Measurements from ENCODE around the gene BOLA1.

BOLA1 gene

DNA sequence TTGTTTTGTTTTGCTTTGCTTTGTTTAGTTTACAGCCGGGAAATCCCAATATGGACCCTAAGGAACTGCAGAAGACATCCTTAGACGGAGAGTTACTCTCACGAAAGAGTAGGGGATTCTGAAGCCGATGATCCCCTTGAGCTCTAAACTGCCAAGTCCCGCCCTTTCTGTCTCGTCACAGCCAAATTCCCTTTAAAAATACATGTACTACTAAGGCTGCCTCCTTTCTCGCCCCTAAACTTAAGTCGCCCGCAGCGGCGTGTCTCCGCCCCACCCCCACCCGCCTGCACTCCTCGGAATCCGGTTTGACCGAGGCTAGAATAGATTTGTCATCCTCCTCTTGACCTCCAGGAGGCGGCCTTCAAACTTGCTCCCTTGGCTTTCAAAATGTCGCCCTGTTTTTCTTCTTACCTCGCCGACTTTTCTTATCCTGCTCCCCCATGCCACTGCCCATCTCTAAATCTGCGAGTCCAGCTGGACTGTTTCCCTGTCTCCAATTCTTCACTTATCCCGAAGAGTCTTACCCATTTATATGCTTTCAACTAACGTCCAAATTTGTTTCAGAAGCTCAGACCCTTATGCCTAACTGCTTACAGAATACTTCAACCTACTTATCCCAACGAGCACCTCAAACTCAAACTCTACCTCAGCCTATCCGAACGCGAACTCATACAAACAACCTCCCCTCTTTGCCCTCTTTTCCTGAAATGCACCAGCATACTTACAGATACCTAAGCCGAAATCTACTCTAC, 10.9 kb upstream of the BOLA1 start (continued):
- no peak for TF ChIP-seq SETDB1 (IDR thresholded peaks at IDR 0.05; ENCODE audit: insufficient read length, low read length)
- TF ChIP-seq, protein P1, sequence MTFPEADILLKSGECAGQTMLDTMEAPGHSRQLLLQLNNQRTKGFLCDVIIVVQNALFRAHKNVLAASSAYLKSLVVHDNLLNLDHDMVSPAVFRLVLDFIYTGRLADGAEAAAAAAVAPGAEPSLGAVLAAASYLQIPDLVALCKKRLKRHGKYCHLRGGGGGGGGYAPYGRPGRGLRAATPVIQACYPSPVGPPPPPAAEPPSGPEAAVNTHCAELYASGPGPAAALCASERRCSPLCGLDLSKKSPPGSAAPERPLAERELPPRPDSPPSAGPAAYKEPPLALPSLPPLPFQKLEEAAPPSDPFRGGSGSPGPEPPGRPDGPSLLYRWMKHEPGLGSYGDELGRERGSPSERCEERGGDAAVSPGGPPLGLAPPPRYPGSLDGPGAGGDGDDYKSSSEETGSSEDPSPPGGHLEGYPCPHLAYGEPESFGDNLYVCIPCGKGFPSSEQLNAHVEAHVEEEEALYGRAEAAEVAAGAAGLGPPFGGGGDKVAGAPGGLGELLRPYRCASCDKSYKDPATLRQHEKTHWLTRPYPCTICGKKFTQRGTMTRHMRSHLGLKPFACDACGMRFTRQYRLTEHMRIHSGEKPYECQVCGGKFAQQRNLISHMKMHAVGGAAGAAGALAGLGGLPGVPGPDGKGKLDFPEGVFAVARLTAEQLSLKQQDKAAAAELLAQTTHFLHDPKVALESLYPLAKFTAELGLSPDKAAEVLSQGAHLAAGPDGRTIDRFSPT (tag by site-specific recombination; IDR thresholded peaks at IDR 0.05): no peak
- TF ChIP-seq ZNF274 (IDR thresholded peaks at IDR 0.05; ENCODE audit: low read length): no peak
- no peak for TF ChIP-seq ZNF274 (tag by site-specific recombination; IDR thresholded peaks at IDR 0.05; ENCODE audit: borderline replicate concordance)
- TF ChIP-seq, protein P2, sequence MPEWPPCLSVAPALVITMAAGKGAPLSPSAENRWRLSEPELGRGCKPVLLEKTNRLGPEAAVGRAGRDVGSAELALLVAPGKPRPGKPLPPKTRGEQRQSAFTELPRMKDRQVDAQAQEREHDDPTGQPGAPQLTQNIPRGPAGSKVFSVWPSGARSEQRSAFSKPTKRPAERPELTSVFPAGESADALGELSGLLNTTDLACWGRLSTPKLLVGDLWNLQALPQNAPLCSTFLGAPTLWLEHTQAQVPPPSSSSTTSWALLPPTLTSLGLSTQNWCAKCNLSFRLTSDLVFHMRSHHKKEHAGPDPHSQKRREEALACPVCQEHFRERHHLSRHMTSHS (tag by site-specific recombination; IDR thresholded peaks at IDR 0.05): no peak
- TF ChIP-seq ZNF416 (tag by site-specific recombination; IDR thresholded peaks at IDR 0.05): no peak
- peak; percentile 77; the same call in 1 of the 2 replicates for TF ChIP-seq ZNF660 (tag by site-specific recombination; IDR thresholded peaks at IDR 0.05)
- no peak for TF ChIP-seq ZNF341 (tag by site-specific recombination; IDR thresholded peaks at IDR 0.05; ENCODE audit: low read depth)
- no peak for TF ChIP-seq ZNF544 (tag by site-specific recombination; IDR thresholded peaks at IDR 0.05)
- TF ChIP-seq ZNF561 (tag by site-specific recombination; IDR thresholded peaks at IDR 0.05; ENCODE audit: borderline replicate concordance): 0 out of 2 replicates have a peak, but pooled peaks have one; percentile 26
- TF ChIP-seq ZSCAN23 (tag by site-specific recombination; IDR thresholded peaks at IDR 0.05): 0 out of 2 replicates have a peak, but pooled peaks have one; percentile 15
- no peak for TF ChIP-seq OSR2 (tag by site-specific recombination; IDR thresholded peaks at IDR 0.05)
- TF ChIP-seq ZBTB7A (tag by site-specific recombination; IDR thresholded peaks at IDR 0.05; ENCODE audit: low read depth): 0 out of 2 replicates have a peak, but pooled peaks have one; percentile 57
- TF ChIP-seq, protein P3, sequence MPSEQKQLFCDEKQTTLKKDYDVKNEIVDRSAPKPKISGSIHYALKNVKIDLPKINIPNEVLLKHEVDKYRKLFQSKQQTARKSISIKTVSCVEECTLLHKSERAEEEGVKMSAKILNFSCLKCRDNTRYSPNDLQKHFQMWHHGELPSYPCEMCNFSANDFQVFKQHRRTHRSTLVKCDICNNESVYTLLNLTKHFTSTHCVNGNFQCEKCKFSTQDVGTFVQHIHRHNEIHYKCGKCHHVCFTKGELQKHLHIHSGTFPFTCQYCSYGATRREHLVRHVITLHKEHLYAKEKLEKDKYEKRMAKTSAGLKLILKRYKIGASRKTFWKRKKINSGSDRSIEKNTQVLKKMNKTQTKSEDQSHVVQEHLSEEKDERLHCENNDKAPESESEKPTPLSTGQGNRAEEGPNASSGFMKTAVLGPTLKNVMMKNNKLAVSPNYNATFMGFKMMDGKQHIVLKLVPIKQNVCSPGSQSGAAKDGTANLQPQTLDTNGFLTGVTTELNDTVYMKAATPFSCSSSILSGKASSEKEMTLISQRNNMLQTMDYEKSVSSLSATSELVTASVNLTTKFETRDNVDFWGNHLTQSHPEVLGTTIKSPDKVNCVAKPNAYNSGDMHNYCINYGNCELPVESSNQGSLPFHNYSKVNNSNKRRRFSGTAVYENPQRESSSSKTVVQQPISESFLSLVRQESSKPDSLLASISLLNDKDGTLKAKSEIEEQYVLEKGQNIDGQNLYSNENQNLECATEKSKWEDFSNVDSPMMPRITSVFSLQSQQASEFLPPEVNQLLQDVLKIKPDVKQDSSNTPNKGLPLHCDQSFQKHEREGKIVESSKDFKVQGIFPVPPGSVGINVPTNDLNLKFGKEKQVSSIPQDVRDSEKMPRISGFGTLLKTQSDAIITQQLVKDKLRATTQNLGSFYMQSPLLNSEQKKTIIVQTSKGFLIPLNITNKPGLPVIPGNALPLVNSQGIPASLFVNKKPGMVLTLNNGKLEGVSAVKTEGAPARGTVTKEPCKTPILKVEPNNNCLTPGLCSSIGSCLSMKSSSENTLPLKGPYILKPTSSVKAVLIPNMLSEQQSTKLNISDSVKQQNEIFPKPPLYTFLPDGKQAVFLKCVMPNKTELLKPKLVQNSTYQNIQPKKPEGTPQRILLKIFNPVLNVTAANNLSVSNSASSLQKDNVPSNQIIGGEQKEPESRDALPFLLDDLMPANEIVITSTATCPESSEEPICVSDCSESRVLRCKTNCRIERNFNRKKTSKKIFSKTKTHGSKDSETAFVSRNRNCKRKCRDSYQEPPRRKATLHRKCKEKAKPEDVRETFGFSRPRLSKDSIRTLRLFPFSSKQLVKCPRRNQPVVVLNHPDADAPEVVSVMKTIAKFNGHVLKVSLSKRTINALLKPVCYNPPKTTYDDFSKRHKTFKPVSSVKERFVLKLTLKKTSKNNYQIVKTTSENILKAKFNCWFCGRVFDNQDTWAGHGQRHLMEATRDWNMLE (tag by site-specific recombination; conservative IDR thresholded peaks at IDR 0.05; ENCODE audit: low read depth): peak; percentile 12
- TF ChIP-seq ZNF202 (tag by site-specific recombination; IDR thresholded peaks at IDR 0.05; ENCODE audit: borderline replicate concordance): no peak
- no peak; the same call in 1 of the 2 replicates for TF ChIP-seq ZNF76 (tag by site-specific recombination; IDR thresholded peaks at IDR 0.05; ENCODE audit: borderline replicate concordance, low read depth)
- no peak for TF ChIP-seq ZNF529 (tag by site-specific recombination; IDR thresholded peaks at IDR 0.05; ENCODE audit: insufficient replicate concordance)
- TF ChIP-seq, protein P4, sequence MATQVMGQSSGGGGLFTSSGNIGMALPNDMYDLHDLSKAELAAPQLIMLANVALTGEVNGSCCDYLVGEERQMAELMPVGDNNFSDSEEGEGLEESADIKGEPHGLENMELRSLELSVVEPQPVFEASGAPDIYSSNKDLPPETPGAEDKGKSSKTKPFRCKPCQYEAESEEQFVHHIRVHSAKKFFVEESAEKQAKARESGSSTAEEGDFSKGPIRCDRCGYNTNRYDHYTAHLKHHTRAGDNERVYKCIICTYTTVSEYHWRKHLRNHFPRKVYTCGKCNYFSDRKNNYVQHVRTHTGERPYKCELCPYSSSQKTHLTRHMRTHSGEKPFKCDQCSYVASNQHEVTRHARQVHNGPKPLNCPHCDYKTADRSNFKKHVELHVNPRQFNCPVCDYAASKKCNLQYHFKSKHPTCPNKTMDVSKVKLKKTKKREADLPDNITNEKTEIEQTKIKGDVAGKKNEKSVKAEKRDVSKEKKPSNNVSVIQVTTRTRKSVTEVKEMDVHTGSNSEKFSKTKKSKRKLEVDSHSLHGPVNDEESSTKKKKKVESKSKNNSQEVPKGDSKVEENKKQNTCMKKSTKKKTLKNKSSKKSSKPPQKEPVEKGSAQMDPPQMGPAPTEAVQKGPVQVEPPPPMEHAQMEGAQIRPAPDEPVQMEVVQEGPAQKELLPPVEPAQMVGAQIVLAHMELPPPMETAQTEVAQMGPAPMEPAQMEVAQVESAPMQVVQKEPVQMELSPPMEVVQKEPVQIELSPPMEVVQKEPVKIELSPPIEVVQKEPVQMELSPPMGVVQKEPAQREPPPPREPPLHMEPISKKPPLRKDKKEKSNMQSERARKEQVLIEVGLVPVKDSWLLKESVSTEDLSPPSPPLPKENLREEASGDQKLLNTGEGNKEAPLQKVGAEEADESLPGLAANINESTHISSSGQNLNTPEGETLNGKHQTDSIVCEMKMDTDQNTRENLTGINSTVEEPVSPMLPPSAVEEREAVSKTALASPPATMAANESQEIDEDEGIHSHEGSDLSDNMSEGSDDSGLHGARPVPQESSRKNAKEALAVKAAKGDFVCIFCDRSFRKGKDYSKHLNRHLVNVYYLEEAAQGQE (tag by site-specific recombination; IDR thresholded peaks at IDR 0.05): peak; percentile 34
- TF ChIP-seq, protein P5, sequence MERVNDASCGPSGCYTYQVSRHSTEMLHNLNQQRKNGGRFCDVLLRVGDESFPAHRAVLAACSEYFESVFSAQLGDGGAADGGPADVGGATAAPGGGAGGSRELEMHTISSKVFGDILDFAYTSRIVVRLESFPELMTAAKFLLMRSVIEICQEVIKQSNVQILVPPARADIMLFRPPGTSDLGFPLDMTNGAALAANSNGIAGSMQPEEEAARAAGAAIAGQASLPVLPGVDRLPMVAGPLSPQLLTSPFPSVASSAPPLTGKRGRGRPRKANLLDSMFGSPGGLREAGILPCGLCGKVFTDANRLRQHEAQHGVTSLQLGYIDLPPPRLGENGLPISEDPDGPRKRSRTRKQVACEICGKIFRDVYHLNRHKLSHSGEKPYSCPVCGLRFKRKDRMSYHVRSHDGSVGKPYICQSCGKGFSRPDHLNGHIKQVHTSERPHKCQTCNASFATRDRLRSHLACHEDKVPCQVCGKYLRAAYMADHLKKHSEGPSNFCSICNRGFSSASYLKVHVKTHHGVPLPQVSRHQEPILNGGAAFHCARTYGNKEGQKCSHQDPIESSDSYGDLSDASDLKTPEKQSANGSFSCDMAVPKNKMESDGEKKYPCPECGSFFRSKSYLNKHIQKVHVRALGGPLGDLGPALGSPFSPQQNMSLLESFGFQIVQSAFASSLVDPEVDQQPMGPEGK (tag by site-specific recombination; IDR thresholded peaks at IDR 0.05): peak; percentile 57; the same call in 1 of the 2 replicates
- TF ChIP-seq ZNF10 (tag by site-specific recombination; IDR thresholded peaks at IDR 0.05): no peak; the same call in 1 of the 2 replicates
- TF ChIP-seq ZNF768 (tag by site-specific recombination; IDR thresholded peaks at IDR 0.05): no peak
- TF ChIP-seq YY1 (tag by site-specific recombination; IDR thresholded peaks at IDR 0.05): peak; percentile 70
- 0 out of 2 replicates have a peak, but pooled peaks have one; percentile 25 for TF ChIP-seq GLIS1 (tag by site-specific recombination; IDR thresholded peaks at IDR 0.05)
- TF ChIP-seq ZBTB48 (tag by site-specific recombination; IDR thresholded peaks at IDR 0.05): no peak
- no peak for TF ChIP-seq ZNF792 (tag by site-specific recombination; IDR thresholded peaks at IDR 0.05)
- TF ChIP-seq ZEB2 (tag by site-specific recombination; IDR thresholded peaks at IDR 0.05): peak; percentile 97

Measured in HEK293 (cell line).